ENCODE data around the gene TSPAN33. TPM values are rescaled to one million over a fixed set of nuclear protein-coding genes. Genes with fewer than 3 reads are reported as not detected.

Gene TSPAN33
- total RNA-seq, 1 experiment from 2014 or later = 9.4 TPM

DNA sequence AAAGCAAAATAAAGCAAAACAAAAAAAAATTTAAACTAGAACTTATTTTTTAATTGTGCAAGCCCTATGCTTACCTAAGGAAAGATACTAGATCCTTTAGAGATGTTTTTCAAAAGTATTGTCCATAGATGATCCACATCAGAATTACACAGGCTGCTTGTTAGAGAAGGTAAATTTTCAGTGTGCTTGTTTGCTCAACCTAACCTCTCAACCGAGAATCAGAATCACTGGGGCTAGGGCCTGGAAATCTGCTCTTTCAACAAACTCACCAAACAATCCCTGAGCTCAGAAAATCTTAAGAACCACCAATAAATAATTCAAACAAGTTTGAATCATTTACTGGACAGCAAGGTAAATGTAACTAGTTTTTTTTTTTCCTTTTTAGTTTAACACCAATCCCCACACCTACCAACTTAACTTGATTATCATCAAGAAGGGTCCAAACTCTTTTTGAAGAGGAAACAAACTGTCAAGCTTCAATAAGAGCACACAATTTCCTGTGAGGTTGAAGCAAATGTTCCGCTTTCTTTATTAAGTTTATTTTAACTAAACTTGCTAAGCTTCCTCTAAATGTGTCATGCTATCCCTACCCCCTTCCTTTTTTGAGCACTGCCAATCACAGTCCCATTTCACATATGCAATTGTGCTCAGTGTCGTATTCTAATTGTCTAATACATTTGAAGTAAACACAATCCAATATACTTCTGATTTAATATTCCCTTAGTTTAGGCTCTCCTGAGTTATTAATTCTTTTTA is 7.4 kb upstream of the TSPAN33 start:
- DNase-seq (ENCODE audit: low spot score) = no peak

DNA sequence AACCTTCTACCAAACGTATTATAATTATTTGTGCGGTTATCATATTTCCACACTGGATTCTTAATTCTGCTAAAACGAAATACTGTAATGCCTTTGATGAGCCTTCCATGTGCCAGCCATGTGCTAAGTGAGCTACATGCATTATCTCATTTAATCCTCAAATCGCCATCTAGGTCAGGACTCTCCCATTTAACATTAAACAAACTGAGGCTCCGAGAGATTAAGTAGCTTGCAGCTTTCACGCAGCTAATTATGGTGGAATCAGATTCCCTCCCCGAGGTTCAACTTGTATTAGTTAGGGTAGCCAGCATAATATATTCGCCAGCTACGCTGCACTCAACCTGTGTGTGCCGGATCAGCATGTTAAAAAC is 798 bp upstream of the TSPAN33 start:
- no peak for DNase-seq (ENCODE audit: low spot score)

DNA sequence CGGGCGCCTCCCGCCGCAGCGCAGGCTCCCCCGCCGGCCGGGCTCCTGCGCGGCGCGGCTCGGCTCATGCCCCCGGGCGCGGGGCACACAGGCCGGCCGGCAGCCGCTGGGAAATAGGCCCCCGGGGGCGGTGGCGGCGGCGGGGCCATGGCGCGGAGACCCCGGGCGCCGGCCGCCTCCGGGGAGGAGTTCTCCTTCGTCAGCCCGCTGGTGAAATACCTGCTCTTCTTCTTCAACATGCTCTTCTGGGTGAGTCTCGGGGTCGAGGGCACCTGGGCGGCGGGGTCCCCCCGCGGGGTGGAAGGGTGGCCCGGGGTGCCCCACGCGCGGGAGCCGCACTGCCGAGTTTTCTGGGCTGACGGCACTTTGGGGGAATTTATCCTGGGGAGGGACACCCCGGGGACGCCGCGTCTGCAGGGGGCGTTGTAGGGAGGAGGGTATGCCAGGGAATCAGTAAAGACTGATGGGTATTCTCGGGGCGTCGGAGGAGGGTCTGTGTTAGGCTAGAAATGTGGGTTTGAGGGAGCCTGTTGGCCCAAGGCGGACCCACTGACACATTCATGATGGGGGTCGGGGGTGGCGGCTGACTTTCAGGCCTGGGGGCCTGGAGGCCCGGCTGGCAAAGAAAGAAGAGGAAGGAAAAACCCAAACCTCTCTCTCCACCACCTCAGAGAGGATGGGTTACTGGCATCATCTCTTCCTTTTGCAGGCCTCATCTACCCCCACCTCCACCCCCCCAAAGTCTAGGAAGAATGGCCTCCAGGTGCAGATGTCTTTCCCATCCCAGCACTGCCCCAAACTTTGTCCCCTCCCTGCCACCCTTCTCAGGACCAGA is 544 bp downstream of the TSPAN33 start:
- DNase-seq (ENCODE audit: low spot score) = no peak

DNA sequence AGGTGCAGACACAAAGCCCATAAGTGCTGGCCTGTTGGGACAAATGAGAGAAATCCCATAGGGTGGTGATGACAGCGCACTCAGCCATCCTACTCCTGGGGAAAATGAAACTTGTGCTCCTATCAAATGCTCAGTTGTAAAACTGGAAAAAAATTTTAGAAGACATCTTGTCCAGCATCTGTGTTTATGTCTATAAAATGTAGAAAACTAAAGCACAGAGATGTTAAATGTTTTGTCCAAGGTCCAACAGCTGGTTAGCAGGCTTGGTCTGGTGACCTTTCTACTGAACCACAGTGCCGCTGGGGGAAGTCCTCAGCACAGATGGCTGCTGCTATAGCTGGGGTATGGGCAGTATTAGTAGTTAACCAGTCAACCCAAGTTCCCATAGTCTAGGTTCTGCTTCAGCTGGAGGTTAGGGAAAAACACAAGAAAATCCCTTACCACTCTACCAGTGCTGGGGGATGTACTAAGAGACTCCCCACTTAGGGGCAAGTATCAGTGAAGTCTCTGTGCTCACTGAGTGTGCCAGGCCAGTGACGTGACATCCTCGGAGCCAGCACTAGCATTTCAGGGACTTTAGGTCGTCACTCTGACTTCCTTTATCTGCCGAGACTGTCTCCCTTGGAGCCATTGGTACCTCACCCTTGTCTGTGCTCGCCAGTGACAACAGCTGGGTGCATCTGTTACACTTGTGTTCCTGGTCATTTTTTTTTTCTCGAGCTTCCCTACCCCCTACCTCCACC is 1.9 kb downstream of the TSPAN33 start:
- no peak for DNase-seq (ENCODE audit: low spot score)

DNA sequence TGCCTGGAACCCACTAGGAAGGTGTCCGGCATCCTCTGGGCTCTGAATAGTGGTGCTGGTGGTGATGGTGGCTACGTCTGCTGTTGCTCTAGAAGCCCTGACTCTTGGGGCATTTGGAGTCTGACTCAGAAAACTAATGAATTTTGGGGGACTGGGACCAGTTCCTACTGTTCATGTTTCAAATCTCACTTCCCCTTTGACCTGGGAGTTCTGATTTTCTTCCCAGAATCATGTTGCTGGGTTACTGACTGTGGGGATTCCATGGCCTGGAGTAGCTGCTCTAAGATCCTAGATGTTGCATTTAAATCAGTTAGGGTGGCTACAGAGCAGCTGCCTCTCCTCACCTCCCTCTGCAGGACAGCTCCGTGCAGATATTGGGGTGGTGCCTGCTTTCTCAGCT is 3.2 kb downstream of the TSPAN33 start:
- no peak for DNase-seq (ENCODE audit: low spot score)

DNA sequence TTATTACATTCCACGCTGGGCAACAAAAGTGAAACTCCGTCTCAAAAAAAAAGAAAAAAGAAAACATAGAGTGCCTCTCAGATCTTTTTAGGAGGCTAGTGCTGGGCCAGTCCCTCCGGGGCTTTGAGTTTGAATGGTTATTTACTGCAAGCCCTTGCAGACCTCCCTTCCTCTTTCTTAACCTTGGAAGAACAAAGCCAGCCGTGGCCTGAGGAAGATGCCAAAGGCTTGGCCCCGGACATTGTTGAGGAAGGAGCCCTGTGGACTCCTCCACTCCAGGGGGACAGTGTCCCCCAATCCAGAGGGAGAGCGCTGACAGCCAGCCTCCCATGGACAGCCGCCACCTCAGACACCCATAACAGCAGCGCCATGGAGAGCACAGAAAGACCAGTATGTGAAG is 5.0 kb downstream of the TSPAN33 start:
- no peak for DNase-seq (ENCODE audit: low spot score)

DNA sequence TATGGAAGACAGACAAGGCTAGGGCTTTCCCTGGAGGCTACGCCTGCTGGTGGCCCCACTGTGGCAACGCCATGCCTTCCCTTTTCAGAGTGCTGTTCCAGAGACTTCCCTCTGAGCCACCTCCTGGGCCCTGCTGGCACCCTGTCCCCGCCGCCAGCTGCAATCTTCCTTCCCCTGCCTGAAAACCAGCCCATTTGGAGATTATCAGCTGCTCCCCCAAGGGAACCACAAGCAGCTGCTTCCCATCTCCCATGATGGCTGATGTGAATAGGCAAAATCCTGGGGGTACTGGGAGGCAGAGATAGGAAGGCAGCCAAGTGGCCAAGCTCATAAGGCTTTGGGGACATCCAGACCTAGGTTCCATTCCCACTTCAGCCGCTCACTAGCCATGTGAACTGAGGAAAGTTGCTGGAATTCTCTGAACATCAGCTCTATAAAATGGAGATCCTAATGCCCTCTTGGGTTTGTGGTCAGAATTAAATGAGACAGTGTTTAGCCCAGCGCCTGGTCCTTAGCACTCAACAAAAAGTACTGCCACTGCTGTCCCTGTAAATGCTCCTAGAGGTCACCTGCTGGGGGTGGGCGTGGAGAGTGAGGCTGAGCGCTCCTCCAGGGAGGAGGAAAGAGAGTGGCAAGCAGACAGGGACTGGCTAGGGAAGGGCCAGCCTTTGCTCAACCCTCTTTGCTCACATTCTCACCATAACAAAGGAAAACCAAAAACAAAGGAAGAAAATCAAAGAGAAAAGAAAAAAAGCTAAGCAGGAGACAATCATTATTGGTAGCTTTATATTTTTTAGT is 5.9 kb downstream of the TSPAN33 start:
- DNase-seq (ENCODE audit: low spot score) = no peak

DNA sequence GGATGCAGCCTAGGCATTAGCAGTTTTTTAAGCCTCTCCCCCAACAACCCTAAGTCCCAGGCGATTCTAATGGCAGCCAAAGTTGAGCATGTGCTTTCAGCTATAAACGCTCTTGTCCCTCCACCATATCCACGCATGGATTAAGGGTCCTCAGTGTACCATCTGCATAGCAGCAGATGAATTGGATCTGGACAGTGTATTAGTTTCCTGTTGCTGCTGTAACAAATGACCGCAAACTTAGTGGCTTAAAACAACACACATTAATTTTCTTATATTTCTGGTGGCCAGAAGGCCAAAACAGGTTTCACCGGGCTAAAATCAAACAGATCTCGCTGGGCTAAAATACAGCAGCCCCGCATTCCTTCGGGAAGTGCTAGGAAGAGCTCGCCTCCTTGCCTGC is 13.1 kb downstream of the TSPAN33 start:
- DNase-seq (ENCODE audit: low spot score) = no peak

DNA sequence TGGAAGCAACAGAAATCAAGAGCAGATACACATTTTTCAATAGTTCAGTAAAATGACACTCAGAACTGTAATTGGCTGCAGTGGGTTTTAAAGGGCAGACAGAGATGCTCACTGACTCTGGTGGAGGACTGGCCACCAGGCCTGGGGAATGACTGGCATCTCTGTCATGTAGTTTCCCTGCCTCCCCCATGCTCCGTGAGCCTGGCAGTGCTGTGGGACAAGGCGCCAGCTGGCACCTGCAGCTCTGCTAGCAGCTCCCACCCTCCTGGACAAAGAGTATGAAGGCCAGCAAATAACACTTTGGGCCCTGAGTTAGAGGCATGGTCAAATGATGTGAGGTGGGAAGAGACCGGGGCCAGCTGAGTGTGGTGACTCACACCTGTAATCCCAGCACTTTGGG is 15.0 kb downstream of the TSPAN33 start:
- no peak for DNase-seq (ENCODE audit: low spot score)

DNA sequence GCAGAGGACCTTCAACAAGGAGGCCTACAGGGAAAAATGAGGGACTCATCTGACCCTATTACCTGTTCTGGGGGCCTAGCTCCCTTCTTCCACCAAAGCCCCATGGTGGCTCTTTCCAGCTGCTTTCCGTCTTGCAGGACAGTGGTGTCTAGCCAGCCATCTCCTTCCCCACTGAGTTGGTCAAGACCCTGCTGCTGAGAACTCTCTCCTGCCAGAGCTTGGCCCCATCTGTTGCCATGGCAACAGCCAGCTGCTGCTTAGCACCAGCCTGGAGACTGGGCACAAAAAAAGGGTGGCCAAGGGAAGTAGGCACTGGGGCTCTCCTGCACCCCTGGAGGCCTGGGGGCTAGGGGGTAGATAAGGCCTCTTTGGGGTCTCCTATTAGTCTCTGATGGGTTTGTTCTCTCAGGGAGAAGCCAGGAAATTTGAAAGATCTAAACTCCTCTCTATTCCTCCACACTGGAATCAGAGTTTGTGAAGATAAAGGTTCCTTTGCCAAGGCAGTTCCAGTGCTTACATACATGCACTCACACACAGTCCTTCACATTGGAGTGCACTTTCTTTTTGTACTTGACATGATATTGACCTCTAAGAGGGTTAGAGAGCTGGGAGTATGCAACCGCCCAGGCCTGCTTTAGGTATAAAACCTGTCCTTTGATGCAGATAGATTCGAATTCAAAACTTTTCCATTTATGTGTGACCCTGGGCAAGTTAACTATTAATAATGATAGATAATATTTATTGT is 15.8 kb downstream of the TSPAN33 start:
- no peak for DNase-seq (ENCODE audit: low spot score)

DNA sequence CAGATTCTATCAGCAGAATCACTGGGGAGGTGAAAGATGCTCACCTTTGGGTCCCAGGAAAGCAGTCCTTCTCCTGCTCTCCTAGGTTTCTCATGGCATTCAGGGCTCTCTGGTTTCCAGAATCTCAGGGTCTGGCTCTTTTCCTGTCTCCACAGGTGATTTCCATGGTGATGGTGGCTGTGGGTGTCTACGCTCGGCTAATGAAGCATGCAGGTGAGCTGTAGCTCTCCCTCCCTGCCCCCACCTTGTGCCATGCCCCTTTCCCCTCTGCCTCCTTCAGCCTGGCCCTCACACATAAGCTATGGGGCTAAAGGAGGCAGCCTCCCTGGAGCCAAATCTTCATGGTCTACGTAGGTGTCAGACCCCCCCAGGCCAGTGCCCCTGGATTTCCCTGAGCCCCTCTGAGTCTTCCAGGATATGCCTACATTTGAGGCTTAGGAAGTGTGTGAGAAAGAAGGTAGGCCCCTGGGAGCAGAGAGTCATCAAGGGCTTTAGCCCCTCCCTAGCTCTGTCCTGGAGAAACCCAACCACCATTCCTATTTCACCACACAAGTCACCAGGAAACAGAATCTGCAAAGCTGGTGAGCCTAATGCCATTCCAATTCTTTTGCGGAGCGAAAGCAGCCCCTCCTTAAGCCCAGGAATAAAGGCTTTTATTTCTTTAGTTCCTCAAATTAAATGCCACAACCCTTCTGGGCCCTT is 17.2 kb downstream of the TSPAN33 start:
- DNase-seq (ENCODE audit: low spot score) = no peak

DNA sequence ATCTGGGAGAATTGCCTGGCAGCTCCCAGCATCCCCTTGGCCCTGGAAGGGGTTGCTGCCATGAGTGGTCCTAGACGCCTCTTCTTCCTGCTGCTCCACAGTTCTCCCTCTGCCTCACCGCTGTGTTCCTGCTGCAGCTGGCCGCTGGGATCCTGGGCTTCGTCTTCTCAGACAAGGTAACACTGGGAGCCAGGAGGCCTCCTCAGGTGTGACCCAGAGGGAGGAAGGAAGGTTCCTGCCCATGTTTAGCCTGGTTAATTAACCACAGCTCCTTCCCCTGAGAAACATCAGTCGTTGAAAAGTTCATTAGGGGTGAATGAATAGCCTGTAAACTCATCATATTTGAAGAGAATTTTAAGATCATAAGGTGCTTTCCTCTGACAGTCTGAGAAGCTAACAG is 18.2 kb downstream of the TSPAN33 start:
- DNase-seq (ENCODE audit: low spot score) = no peak

DNA sequence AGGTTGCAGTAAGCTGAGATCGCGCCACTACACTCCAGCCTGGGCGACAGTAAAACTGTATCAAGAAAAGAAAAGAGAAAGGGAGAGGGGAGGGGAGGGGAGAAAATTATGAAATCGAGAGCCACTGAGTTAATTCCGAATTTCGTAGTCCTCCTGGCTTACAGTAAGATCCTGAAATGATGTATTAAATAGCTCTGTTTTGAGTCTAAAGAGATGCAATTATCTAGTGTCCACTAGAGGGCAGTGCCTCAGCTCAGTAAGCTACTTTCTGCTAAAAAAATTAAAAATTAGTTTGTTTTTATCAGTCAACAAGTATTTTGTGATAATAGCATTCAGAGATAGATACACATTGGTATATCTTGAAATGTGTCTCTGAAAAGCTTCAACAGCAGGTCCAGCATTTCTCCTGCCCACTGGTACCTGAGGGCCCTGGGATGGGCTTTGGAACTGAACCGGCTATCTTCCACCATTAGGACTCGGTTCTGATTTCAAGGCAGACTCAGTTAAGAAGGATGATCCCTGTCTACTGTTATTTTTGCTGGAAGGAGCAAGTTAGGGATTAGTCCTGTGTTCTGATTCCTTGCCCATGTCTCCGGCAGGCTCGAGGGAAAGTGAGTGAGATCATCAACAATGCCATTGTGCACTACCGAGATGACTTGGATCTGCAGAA is 19.5 kb downstream of the TSPAN33 start:
- DNase-seq (ENCODE audit: low spot score) = peak; percentile 45

DNA sequence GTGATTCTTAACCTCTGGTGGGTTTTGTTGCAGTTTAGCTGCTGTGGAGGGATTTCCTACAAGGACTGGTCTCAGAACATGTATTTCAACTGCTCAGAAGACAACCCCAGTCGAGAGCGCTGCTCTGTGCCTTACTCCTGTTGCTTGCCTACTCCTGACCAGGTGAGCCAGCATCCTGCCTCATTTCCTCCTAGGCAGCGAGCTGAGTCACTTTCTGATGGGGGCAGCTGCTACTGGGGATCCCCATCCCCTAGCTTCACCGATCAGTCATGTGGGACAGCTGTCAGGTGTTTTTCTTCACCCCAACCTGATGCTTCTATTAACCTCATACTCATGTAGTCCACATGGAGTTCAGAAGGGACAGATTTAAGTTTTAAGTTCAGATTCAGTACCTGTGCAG is 22.2 kb downstream of the TSPAN33 start:
- DNase-seq (ENCODE audit: low spot score) = no peak

DNA sequence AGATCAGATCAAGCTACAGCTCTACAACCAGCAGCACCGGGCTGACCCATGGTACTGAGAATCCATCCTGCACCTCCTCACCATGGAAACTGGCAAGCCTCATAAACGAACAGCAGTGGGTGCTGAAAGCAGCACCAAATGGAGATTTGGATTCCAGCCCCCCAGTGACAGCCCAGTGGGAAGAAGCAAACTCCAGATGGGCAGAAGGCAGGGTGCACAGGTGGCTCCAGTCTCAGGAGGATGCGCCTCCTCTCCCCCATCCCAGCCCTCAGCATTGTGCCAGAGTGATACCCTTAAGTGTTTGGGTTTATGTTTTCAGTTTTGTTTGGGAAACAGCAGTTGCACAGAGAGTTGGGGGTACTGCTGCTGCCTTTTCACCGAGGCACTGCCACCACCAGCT is 23.3 kb downstream of the TSPAN33 start:
- DNase-seq (ENCODE audit: low spot score) = no peak

DNA sequence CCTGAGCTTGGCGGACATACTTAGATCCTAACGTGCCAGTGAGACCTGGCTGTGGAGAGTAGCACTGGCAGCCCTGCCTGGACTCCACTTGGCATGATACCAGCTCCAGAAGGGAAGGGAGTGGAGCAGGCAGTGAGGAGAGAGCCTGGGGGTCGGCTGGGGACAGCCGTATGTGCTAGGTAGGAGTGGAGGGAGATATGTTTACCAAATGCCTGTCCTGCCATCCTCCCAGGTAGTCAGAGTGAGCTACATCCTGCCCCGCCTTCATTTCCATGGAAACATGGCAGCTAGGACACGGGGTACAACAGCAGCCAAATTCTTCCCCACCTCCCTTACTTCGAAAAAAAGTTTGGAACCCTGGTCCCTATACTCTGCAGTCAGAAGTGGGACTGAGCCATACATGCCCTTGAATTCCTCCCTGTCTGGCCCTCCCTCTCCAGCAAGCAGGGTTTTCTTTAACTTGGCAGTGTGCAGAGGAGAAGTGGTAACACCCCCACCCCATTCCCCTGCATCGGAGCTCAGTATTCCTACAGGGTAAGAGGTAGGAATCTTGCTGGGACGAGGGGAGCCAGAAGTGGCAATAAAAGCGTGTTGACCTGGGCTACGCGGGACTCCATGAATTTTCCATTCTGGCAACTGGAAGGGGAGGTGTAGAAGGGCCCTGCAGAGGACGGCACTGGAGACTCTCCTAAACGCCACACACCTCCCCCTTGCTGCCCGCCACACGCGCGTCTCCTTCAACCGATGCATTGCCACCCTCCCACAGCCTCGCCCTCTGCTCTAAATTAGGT is 23.9 kb downstream of the TSPAN33 start:
- DNase-seq (ENCODE audit: low spot score) = no peak

DNA sequence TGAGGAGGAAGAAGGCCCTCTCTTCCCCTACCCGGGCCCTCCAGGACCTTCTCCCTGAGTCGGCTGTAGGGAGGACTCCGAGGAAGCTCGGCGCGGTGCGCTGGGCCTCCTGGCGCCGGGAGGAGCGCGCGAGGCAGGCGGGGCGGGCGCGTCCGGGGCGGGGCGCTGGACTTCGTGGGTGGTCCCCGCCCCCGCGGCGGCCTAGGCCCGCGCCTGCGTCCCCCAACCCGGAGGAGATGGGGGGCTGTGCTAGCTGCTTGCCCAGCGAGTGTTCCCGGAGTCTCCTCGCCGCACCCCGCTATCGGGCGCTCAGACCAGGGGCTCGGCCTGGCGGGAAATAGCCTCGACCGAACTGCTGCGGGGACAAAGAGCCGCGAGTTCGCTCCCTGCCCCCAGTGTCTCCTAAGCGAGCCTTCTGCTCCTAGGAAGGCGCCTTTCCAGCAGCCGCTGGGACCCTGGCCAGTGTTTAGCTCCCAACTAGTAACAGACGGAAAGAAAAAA is 24.7 kb downstream of the TSPAN33 start:
- DNase-seq (ENCODE audit: low spot score) = no peak

DNA sequence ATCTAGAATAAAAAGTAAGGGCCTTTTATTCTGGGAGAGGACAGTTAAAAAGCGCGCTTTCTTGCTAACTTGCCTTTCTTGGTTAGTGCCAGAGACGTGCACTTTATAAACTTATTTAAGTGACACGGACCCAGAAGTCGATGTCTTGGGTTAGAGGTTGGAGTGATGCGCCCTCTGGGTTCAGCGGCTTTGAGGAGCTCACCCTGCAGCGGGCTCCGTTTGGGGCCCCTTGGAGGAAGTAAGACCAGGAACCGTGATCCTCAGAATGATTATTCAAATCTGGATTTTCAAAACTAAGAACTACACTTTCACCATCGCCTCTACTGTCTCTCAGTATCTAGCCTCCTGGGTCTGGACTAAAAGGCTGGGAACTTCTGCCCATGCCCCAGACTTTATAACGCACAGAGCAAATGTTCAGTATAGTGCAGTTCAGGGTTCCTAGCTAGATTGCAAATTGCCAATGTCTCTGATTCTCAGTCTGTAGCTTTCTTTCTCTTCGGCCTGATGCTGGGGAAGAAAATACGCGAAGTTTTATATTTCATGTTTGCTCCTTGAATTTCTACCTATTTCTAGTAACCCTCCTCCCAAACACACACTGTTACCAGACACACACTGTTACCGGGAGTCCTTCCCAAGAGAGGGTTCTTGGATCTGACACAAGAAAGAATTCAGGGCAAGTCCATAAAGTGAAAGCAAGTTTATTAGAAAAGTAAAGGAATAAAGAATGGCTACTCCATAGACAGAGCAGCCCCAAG is 25.4 kb downstream of the TSPAN33 start:
- DNase-seq (ENCODE audit: low spot score) = no peak

All from H4 (cell line).